K562 (cell line): ENCODE results near the gene HOXB3. TPM values are rescaled to one million over a fixed set of nuclear protein-coding genes. Genes with fewer than 3 reads are reported as not detected.

Experiments used
- ATAC-seq: fragments of 200-7000 bp; cut with Tn5 transposase; 3 replicates; pipeline ENCODE4 v1.9.1; 2020; ENCODE audit warnings: moderate library complexity
- BruUV-seq: library from RNA; stranded (reverse); fragments of 400-500 nt; replicated peaks from 2 replicates; lab custom pipeline; 2021; lab: Mats Ljungman, UMichigan
- CTCF ChIA-PET: fragments of 300-600 bp; formaldehyde crosslinking; extraction: SDS; loops from one replicate; lab custom pipeline; 2021; ENCODE audit warnings: low intra/inter-chr PET ratio; lab: Yijun Ruan, JAX
- POLR2A ChIA-PET: fragments of 300-600, 350-650 bp; sonication (Branson Sonifier 250); formaldehyde crosslinking; extraction: SDS; loops from one replicate; lab custom pipeline; 2021; ENCODE audit warnings: antibody characterized with exemption, inconsistent platforms; lab: Yijun Ruan, JAX
- DNase-seq, 4 experiments: peaks; one replicate each; pipeline versions ENCODE4 v3.0.0 to v3.0.0-alpha.2; 2011 to 2018; ENCODE audit warnings: low spot score in 3 of 4, mixed read lengths in 3 of 4; ENCODE audit errors: extremely low read depth in 1 of 4
- FAIRE-seq: peaks from 2 replicates; lab custom pipeline; 2011; peaks lifted over from hg19 to GRCh38; lab: Jason Lieb, UNC
- H2AFZ ChIP-seq: 2 replicates; pipeline ENCODE4 v1.6.0; 2011; ENCODE audit warnings: low read depth, low read length, control low read depth, inconsistent platforms
- H3K27ac ChIP-seq: fragments of 200-600 bp; 3 replicates; pipeline ENCODE4 v1.8.0; 2011; ENCODE audit warnings: low read depth, mild to moderate bottlenecking, control low read depth, inconsistent platforms, low read length, moderate library complexity, mixed read lengths; ENCODE audit errors: extremely low read depth
- H3K27me3 ChIP-seq, 2 experiments: fragments of 300-600 bp in 1 of 2; 2 replicates in 1 of 2; 3 replicates in 1 of 2; pipeline versions ENCODE4 v1.6.0 to v1.8.0; 2011; ENCODE audit warnings: inconsistent platforms in 2 of 2, low read length in 2 of 2, mild to moderate bottlenecking in 1 of 2, mixed read lengths in 1 of 2, moderate library complexity in 1 of 2; ENCODE audit not compliant: control insufficient read depth in 2 of 2, insufficient read depth in 2 of 2
- H3K36me3 ChIP-seq: fragments of 300-600 bp; 3 replicates; pipeline ENCODE4 v1.8.0; 2011; ENCODE audit warnings: mild to moderate bottlenecking, low read length, inconsistent platforms; ENCODE audit not compliant: control insufficient read depth, insufficient read depth
- H3K4me1 ChIP-seq, 2 experiments: fragments of 200-600 bp in 1 of 2; replicated peaks in 1 of 2; 2 replicates in 1 of 2; 3 replicates in 1 of 2; pipeline versions ENCODE4 v1.5.1 to v1.8.0; 2011; ENCODE audit warnings: inconsistent platforms in 2 of 2, low read length in 2 of 2, mild to moderate bottlenecking in 1 of 2, mixed read lengths in 1 of 2, moderate library complexity in 1 of 2; ENCODE audit not compliant: control insufficient read depth in 2 of 2, insufficient read depth in 2 of 2
- H3K4me2 ChIP-seq: 2 replicates; pipeline ENCODE4 v1.6.1; 2011; ENCODE audit warnings: low read length, control low read depth, inconsistent platforms, mixed read lengths; ENCODE audit not compliant: insufficient read depth
- H3K4me3 ChIP-seq: fragments of 200-600 bp; sonication (generic), shearing (Covaris generic); 2 replicates; pipeline ENCODE4 v1.5.1; 2016; ENCODE audit warnings: control low read depth, inconsistent platforms
- H3K79me2 ChIP-seq: fragments of 200-600 bp; 3 replicates; pipeline ENCODE4 v1.8.0; 2011; ENCODE audit warnings: low read length, inconsistent platforms; ENCODE audit not compliant: control insufficient read depth, insufficient read depth
- H3K9ac ChIP-seq, 2 experiments: 2 replicates each; pipeline versions ENCODE4 v1.6.0 to v1.6.1; 2011; ENCODE audit warnings: low read depth in 2 of 2, low read length in 2 of 2, control low read depth in 1 of 2, inconsistent platforms in 1 of 2, mild to moderate bottlenecking in 1 of 2, mixed read lengths in 1 of 2; ENCODE audit not compliant: insufficient read depth in 1 of 2
- H3K9me1 ChIP-seq: one replicate; pipeline ENCODE4 v1.6.0; 2011; ENCODE audit warnings: inconsistent platforms, mild to moderate bottlenecking, low read length, moderate library complexity; ENCODE audit not compliant: control insufficient read depth, insufficient read depth
- H3K9me3 ChIP-seq: replicated peaks from 2 replicates; pipeline ENCODE4 v1.5.1; 2011; ENCODE audit warnings: low read depth, low read length, inconsistent platforms; ENCODE audit not compliant: control insufficient read depth, insufficient read depth
- H4K20me1 ChIP-seq: replicated peaks from 2 replicates; pipeline ENCODE4 v1.6.1; 2011; ENCODE audit warnings: low read length, inconsistent platforms, mixed read lengths; ENCODE audit not compliant: control insufficient read depth, insufficient read depth
- CBFA2T3 ChIP-seq: fragments of 450-650 bp; IDR thresholded peaks from 2 replicates; pipeline ENCODE4 v1.6.1; 2017
- CREB3L1 ChIP-seq: fragments of 450-650 bp; IDR thresholded peaks from 2 replicates; pipeline ENCODE4 v1.6.1; 2014; ENCODE audit warnings: low read depth, mild to moderate bottlenecking, moderate library complexity, borderline replicate concordance
- MCM3 ChIP-seq: fragments of 450-650 bp; IDR thresholded peaks from 2 replicates; pipeline ENCODE4 v1.6.1; 2016
- NFE2 ChIP-seq: IDR thresholded peaks from 2 replicates; pipeline ENCODE4 v1.6.1; 2014; ENCODE audit warnings: antibody characterized with exemption, low read depth
- NR2C2 ChIP-seq, 2 experiments: fragments of 200-800 bp in 1 of 2; sonication (Bioruptor generic) in 1 of 2; sonication (generic) in 1 of 2; formaldehyde crosslinking in 1 of 2; IDR thresholded peaks; 2 replicates each; pipeline versions ENCODE4 v1.6.1 to v1.8.0; 2016 to 2022; ENCODE audit warnings: mild to moderate bottlenecking in 1 of 2, missing compliant biosample characterization in 1 of 2, missing genetic modification characterization in 1 of 2, missing genetic modification reagents in 1 of 2
- RBM14 ChIP-seq: fragments of 200-400 bp; formaldehyde crosslinking; IDR thresholded peaks from 2 replicates; pipeline ENCODE4 v1.6.1; 2018; ENCODE audit warnings: low read depth, mild to moderate bottlenecking, low read length, moderate library complexity, borderline replicate concordance; ENCODE audit not compliant: insufficient read depth
- RNF2 ChIP-seq: sonication (generic); IDR thresholded peaks from 2 replicates; pipeline ENCODE4 v1.6.1; 2016
- TBP ChIP-seq: optimal IDR thresholded peaks from 2 replicates; pipeline ENCODE3; 2011; ENCODE audit warnings: low read depth, low read length, improper control_type of control experiment
- TOE1 ChIP-seq, 2 experiments: fragments of 450-650 bp in 1 of 2; sonication (generic) in 1 of 2; formaldehyde crosslinking in 1 of 2; IDR thresholded peaks; 2 replicates each; pipeline versions ENCODE4 v1.7.1 to v1.8.0; 2016 to 2022; ENCODE audit warnings: borderline replicate concordance in 2 of 2, mild to moderate bottlenecking in 2 of 2, antibody characterized with exemption in 1 of 2, inconsistent platforms in 1 of 2, low read depth in 1 of 2, missing genetic modification reagents in 1 of 2, moderate library complexity in 1 of 2
- TSC22D4 ChIP-seq: fragments of 450-650 bp; IDR thresholded peaks from 2 replicates; pipeline ENCODE4 v1.6.1; 2016; ENCODE audit warnings: missing genetic modification characterization, missing biosample characterization, control low read depth
- ZBTB33 ChIP-seq: sonication (generic); formaldehyde crosslinking; IDR thresholded peaks from 2 replicates; pipeline ENCODE4 v1.8.1; 2023; ENCODE audit warnings: mild to moderate bottlenecking, missing genetic modification reagents
- ZKSCAN8 ChIP-seq: fragments of 200-800 bp; sonication (Bioruptor generic); IDR thresholded peaks from 2 replicates; pipeline ENCODE4 v1.6.1; 2016; ENCODE audit warnings: missing genetic modification characterization, missing compliant biosample characterization
- ZNF212 ChIP-seq: fragments of 450-650 bp; formaldehyde crosslinking; IDR thresholded peaks from 2 replicates; pipeline ENCODE4 v1.4.0; 2020; ENCODE audit warnings: mild to moderate bottlenecking
- ZNF431 ChIP-seq: sonication (generic); formaldehyde crosslinking; IDR thresholded peaks from 2 replicates; pipeline ENCODE4 v1.8.0; 2022; ENCODE audit warnings: mild to moderate bottlenecking, missing genetic modification reagents
- WGBS: fragments of 100-300 bp; shearing (Covaris generic); methylation state at CpG from one replicate; pipeline ENCODE4 v1.1.6; 2016; ENCODE audit warnings: low coverage, mixed read lengths; ENCODE audit not compliant: insufficient coverage; ENCODE audit errors: missing lambda C conversion rate; 5-methylcytosine and 5-hydroxymethylcytosine counted together
- in situ Hi-C: fragments of 300-500 bp; cut with MboI; formaldehyde crosslinking; loops from 4 replicates; pipeline ENCODE4 v1.15.0; 2018; ENCODE audit warnings: inconsistent platforms, mixed read lengths
- intact Hi-C: fragments of 100-400 bp; cut with micrococcal nuclease; formaldehyde crosslinking; loops from 2 replicates; pipeline ENCODE4 v1.14.2; 2022
- polyA plus RNA-seq, 8 experiments: library from polyadenylated mRNA; depleted of rRNA in 4 of 8; stranded (reverse) in 5 of 8; unstranded in 3 of 8; fragments of >200 nt; fragmentation: Nextera tagmentation in 2 of 8; fragmentation: Illumina TruSeq in 1 of 8; extraction: Ambion mirVana in 2 of 8; extraction: Trizol in 1 of 8; gene quantifications; 2 replicates each; pipeline versions ENCODE4 v1.2.1 to v1.2.3, GENCODE V29; 2011 to 2014; ENCODE audit warnings: inconsistent platforms in 1 of 8, missing spikeins in 1 of 8
- total RNA-seq, 7 experiments: library from RNA; depleted of rRNA in 6 of 7; stranded (reverse); fragments of >200 nt in 6 of 7; fragmentation: Illumina TruSeq in 2 of 7; extraction: Trizol in 2 of 7; gene quantifications; 2 replicates each; pipeline versions ENCODE4 v1.2.1 to v1.2.3, GENCODE V29; 2011 to 2021; ENCODE audit warnings: low replicate concordance in 1 of 7

The HOXB3 gene
- total and polyA plus RNA-seq, 9 of the 15 experiments (the other 6 are each of a cell fraction or from before 2014, with no cell fraction given) = 2.4 to 41.3 (median 20.2) TPM

GRCh38 chr17:48636177-48637018, 46.4 kb upstream of the HOXB3 start (continued):
- TF ChIP-seq ZNF431 (CRISPR knock-in tag) (no peak), ZNF212 (CRISPR knock-in tag) (no peak)
- TF ChIP-seq, all 486 proteins: peak for 70

- Histone ChIP-seq H4K20me1 (no peaks in the 10 kb centered on the region), H3K4me2 (no peak overlapping the region; the same call in 1 of the 2 replicates), H3K9me3 (no peaks in the 10 kb centered on the region), H3K36me3 (peaks cover 10% of the 10 kb centered on the region; the same call in 1 of the 3 replicates), H3K9ac (peak overlapping the region; percentile 20 to 38), H3K27ac (peak overlapping the region; percentile 63; the same call in 2 of the 3 replicates), H2AFZ (peak overlapping the region; percentile 61), H3K79me2 (peaks cover 27% of the 10 kb centered on the region), H3K4me1 (peaks cover 52 to 61% of the 10 kb centered on the region in 2 experiments), H3K4me3 (no peak overlapping the region), H3K9me1 (peaks cover 4% of the 10 kb centered on the region), H3K27me3 (no peaks in the 10 kb centered on the region)
- FAIRE-seq (no peak), DNase-seq (no peak), ATAC-seq (no peak)
- in situ Hi-C loops = no loop called here
- ChIA-PET POLR2A (interaction anchor here (0.6 to 3.8 kb wide), 3 partner anchors 9 to 157 kb away, joined by 3 to 43 read pairs (median 5); partner anchors contain the start of gene HOXB9), CTCF (interaction anchor here (0.7 kb wide), 1 partner anchor 16 kb away, joined by 3 read pairs; no protein-coding TSS in a partner anchor)
- no TSS peak for BruUV-seq
- 39% methylated on average over 20 of the region's 20 CpGs for WGBS
- intact Hi-C loops = no loop called here
- TF ChIP-seq CREB3L1 (no peak), TSC22D4 (tag) (no peak), RNF2 (no peak), CBFA2T3 (peak; percentile 37), MCM3 (no peak), NR2C2 (CRISPR knock-in tag; IDR thresholded peaks at IDR 0.05) (no peak), NR2C2 (tag; IDR thresholded peaks at IDR 0.05) (peak; percentile 36; the same call in 1 of the 2 replicates), TOE1 (IDR thresholded peaks at IDR 0.05; ENCODE audit: borderline replicate concordance) (0 out of 2 replicates have a peak, but pooled peaks have one; percentile 37), TOE1 (CRISPR knock-in tag; IDR thresholded peaks at IDR 0.05; ENCODE audit: borderline replicate concordance, low read depth) (no peak), RBM14 (no peak), ZBTB33 (CRISPR knock-in tag) (no peak), NFE2 (no peak), ZKSCAN8 (CRISPR knock-in tag) (no peak), TBP (no peak)
These were observed 44.6 kb upstream of the HOXB3 start for GRCh38 chr17:48634493-48635208.
